Activated T-helper 2 cell treated with anti-CD3 and anti-CD28 coated beads, Interferon-gamma antibody, Interleukin-2, Interleukin-4, amounts not matched to agents 10 μg/mL and 5 μg/mL and 100 μg/mL, durations not matched to agents 14 hours and 24 hours and 36 hours (primary cell): ENCODE data around the gene MADD. TPM values are rescaled to one million over a fixed set of nuclear protein-coding genes. Genes with fewer than 3 reads are reported as not detected.

ENCODE experiments used
- total RNA-seq: library from RNA; stranded (reverse); gene quantifications from 2 replicates; pipeline ENCODE4 v1.2.3, GENCODE V29; 2022

MADD gene
- total RNA-seq, 1 donor from 2014 or later: 83.2 TPM

Other genes with a start within 250 kb of the MADD start
- gene ARFGAP2, start 93.3 kb upstream of the MADD start, total RNA-seq: 98.6 and 104 TPM in 2 replicates
- 21.4 and 22.2 TPM in 2 replicates for gene PACSIN3, start 83.7 kb upstream of the MADD start, total RNA-seq
- 158 and 161 TPM in 2 replicates for gene DDB2, start 55.2 kb upstream of the MADD start, total RNA-seq
- 23.2 and 24.5 TPM in 2 replicates for gene ACP2, start 21.3 kb upstream of the MADD start, total RNA-seq
- 10.8 and 11.4 TPM in 2 replicates for gene NR1H3, start 12.1 kb upstream of the MADD start, total RNA-seq
- not detected in 2 replicates for gene MYBPC3, start 82.6 kb downstream of the MADD start, total RNA-seq
- 0.11 TPM in 1 of 2 replicates, not detected in the other for gene SPI1, start 108.4 kb downstream of the MADD start, total RNA-seq
- gene SLC39A13, start 138.5 kb downstream of the MADD start, total RNA-seq: 12.5 and 15.2 TPM in 2 replicates
- 214 and 219 TPM in 2 replicates for gene PSMC3, start 156.3 kb downstream of the MADD start, total RNA-seq
- gene RAPSN, start 179.0 kb downstream of the MADD start, total RNA-seq: 0.18 and 1.3 TPM in 2 replicates